Measurements from ENCODE around the gene SHOX. TPM values are rescaled to one million over a fixed set of nuclear protein-coding genes. Genes with fewer than 3 reads are reported as not detected.

The SHOX gene
- total RNA-seq, 4 donors from 2014 or later, result 0.17 to 4.6 (median 2.3) TPM

DNA sequence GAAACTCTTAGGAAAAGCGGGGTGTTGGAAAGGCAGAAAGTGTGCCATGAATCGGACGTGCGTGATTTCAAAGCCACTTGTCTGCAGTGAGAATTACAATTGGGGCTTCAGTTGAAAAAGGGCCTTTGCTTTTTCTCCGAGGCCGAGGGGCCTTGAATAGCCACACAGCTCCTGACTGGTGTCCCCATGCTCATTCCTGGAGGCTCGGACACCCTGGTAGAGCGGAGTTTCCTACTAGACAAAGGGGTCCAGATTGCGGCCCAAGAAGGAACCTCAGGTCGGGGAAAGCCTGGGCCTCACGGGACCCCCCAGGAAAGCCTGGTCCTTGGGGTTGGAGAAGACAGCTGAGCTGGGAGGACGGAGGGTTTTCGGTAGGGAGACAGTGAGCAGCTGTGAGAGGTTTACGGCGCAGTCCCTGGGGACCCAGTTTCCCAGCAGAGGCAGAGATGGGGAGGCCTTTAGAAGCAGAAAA is 3.0 kb upstream of the SHOX start:
- TF ChIP-seq, protein P1, sequence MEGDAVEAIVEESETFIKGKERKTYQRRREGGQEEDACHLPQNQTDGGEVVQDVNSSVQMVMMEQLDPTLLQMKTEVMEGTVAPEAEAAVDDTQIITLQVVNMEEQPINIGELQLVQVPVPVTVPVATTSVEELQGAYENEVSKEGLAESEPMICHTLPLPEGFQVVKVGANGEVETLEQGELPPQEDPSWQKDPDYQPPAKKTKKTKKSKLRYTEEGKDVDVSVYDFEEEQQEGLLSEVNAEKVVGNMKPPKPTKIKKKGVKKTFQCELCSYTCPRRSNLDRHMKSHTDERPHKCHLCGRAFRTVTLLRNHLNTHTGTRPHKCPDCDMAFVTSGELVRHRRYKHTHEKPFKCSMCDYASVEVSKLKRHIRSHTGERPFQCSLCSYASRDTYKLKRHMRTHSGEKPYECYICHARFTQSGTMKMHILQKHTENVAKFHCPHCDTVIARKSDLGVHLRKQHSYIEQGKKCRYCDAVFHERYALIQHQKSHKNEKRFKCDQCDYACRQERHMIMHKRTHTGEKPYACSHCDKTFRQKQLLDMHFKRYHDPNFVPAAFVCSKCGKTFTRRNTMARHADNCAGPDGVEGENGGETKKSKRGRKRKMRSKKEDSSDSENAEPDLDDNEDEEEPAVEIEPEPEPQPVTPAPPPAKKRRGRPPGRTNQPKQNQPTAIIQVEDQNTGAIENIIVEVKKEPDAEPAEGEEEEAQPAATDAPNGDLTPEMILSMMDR (IDR thresholded peaks at IDR 0.05; ENCODE audit: low read depth), result no peak

DNA sequence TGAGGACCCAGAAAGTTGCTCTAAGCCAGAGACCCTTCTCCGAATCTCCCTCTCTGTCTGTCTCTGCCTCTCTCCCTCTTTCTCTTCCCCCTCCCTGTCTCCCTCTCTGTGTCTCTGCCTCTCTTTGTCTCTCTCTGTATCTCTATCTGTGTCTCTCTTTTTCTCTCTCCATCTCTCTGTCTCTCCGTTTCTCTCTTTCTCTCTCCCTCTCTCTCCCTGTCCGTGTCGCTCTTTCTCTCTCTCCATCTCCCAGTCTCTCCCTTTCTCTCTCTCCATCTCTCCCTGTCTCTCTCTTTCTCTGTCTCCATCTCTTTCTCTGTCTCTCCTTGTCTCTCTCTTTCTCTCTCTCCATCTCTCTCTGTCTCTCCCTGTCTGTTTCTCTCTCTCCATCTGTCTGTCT is 2.6 kb upstream of the SHOX start:
- TF ChIP-seq, protein P1 (IDR thresholded peaks at IDR 0.05; ENCODE audit: low read depth), result no peak

DNA sequence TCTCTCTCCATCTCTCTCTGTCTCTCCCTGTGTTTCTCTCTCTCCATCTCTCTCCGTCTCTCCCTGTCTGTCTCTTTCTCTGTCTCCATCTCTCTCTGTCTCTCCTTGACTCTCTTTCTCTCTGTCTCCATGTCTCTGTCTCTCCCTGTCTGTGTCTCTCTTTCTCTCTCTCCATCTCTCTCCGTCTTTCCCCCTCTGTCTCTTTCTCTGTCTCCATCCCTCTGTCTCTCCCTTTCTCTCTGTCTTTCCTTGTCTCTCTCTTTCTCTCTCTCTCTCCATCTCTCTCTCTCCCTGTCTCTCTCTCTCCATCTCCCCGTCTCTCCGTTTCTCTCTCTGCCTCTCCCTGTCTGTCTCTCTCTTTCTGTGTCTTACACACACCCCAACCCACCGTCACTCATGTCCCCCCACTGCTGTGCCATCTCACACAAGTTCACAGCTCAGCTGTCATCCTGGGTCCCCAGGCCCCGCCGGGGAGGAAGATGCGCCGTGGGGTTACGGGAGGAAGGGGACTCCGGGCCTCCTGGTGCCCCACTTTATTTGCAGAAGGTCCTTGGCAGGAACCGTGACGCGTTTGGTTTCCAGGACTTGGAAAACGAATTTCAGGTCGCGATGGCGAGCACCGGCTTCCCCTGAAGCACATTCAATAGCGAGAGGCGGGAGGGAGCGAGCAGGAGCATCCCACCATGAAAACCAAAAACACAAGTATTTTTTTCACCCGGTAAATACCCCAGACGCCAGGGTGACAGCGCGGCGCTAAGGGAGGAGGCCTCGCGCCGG is 1.2 kb upstream of the SHOX start:
- TF ChIP-seq, protein P1 (IDR thresholded peaks at IDR 0.05; ENCODE audit: low read depth), result no peak

DNA sequence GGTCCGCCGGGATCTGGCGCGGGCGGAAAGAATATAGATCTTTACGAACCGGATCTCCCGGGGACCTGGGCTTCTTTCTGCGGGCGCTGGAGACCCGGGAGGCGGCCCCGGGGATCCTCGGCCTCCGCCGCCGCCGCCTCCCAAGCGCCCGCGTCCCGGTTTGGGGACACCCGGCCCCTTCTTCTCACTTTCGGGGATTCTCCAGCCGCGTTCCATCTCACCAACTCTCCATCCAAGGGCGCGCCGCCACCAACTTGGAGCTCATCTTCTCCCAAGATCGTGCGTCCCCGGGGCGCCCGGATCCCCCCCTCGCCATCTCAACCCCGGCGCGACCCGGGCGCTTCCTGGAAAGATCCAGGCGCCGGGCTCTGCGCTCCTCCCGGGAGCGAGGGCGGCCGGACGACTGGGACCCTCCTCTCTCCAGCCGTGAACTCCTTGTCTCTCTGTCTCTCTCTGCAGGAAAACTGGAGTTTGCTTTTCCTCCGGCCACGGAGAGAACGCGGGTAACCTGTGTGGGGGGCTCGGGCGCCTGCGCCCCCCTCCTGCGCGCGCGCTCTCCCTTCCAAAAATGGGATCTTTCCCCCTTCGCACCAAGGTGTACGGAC is 482 bp upstream of the SHOX start:
- TF ChIP-seq, protein P1 (IDR thresholded peaks at IDR 0.05; ENCODE audit: low read depth), result no peak

DNA sequence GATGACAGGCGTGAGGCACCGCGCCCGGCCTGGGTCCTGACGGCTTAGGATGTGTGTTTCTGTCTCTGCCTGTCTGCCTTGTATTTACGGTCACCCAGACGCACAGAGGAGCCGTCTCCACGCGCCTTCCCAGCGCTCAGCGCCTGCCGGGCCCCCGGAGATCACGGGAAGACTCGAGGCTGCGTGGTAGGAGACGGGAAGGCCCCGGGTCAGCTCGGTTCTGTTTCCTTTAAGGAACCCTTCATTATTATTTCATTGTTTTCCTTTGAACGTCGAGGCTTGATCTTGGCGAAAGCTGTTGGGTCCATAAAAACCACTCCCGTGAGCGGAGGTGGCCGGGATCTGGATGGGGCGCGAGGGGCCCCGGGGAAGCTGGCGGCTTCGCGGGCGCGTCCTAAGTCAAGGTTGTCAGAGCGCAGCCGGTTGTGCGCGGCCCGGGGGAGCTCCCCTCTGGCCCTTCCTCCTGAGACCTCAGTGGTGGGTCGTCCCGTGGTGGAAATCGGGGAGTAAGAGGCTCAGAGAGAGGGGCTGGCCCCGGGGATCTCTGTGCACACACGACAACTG is 1.3 kb downstream of the SHOX start:
- TF ChIP-seq, protein P1 (IDR thresholded peaks at IDR 0.05; ENCODE audit: low read depth), result no peak

DNA sequence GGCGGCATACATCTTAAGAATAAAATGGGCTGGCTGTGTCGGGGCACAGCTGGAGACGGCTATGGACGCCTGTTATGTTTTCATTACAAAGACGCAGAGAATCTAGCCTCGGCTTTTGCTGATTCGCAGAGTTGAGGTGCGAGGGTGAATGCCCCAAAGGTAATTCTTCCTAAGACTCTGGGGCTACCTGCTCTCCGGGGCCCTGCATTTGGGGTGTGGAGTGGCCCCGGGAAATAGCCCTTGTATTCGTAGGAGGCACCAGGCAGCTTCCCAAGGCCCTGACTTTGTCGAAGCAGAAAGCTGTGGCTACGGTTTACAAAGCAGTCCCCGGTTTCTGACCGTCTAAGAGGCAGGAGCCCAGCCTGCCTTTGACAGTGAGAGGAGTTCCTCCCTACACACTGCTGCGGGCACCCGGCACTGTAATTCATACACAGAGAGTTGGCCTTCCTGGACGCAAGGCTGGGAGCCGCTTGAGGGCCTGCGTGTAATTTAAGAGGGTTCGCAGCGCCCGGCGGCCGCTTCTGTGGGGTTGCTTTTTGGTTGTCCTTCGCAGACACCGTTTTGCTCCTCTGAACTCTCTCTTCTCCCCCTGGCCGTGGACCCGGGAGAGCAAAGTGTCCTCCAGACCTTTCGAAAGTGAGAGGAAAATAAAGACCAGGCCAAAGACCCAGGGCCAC is 1.9 kb downstream of the SHOX start:
- TF ChIP-seq, protein P1 (IDR thresholded peaks at IDR 0.05; ENCODE audit: low read depth), result no peak

Data from subcutaneous adipose tissue (tissue), 4 donors.